Measurements from ENCODE around the gene TTC9.

TTC9 gene

DNA sequence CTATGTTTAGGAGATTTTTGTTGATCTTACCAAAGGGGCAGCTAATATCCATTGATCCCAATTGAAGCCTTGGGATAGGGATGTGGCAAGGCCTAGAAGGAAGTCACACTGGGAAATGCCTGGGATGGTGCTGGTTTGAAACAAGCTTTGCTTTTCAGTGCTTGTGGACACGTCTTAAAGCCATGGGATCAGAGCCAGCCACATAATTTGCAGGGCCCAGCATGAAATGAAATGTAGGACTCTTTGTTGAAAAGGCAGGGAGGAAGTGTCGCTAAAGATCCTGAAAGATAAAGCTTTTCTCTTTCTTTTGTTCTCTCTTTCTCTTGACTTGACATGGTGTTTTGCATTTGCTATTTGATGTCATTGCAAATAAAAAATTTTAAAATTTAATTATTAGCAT, 5.0 kb downstream of the TTC9 start:
- no peak for DNase-seq

DNA sequence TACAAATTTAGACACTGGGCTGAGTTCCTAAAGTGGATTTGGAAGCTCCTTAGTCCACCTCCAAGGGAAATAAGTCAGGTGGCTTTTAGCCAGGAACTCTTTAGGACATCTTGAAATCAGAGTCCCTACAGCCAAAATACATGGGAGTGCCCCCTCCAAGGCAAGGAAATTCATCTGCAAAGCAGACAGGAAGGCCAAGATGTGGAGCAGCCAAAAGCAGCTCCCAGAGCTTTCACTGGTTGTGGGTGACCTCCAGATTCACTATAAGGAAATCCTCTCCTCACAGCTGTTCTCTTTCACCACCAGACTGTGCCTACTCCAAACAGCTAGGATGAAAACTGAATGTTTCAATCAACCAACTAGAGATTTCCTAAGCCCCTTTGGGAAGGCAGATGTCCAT, 6.6 kb downstream of the TTC9 start:
- no peak for DNase-seq

DNA sequence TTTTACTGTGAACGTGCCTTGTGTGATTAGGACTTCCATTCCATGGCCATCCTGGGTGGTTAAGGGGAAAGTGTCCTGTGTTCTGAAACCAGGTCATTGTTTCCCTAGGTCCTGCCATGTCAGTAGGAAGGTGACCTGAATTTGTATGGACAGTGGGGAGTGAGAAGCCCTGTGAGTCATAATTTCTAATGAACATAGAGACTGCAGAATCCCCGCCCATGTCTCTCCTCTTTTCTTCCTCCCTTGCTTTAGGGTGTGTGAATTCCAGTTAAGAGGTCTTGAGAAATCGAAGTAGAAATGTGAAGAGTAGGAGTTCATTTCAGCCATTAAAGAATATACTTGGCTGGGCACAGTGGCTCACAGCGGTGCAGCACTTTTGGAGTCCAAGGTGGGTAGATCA, 8.1 kb downstream of the TTC9 start:
- DNase-seq = no peak

DNA sequence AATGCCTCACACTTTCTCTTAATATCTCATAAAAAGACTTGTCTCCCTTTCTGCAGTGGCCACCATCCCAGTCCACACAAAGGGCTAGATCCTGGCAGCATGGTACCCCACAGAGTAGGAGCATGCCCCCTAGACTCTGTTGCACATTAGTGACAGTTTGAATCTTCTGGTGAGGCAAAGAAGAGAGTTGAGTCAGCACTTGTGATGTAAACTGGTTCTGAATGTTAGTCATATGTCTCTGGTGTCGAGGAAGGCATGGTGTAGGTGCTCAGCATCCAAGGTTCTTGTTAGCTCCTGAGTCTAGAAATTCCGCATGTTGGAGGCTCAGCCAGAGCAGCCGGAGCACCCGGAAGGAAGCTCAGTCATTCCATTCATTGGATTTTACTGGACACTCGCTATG, 9.8 kb downstream of the TTC9 start:
- no peak for DNase-seq

DNA sequence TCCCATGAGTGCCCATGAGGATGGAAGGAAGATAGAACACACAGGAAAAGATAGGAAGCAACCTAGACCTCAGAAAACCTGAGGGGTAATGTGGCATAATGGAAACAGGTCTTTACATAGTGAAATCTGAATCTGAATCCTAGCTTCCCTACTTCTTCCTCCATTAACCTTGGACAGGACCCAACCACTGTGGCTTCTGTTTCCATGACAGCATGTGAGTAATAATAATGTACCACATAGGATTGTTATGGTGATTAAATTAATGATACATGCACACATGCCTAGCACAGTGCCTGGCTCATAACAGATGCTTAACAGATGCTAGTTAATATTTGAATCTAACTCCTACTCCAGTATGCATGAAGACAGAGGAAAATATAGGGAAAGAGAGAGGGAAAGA, 11.2 kb downstream of the TTC9 start:
- DNase-seq = no peak

DNA sequence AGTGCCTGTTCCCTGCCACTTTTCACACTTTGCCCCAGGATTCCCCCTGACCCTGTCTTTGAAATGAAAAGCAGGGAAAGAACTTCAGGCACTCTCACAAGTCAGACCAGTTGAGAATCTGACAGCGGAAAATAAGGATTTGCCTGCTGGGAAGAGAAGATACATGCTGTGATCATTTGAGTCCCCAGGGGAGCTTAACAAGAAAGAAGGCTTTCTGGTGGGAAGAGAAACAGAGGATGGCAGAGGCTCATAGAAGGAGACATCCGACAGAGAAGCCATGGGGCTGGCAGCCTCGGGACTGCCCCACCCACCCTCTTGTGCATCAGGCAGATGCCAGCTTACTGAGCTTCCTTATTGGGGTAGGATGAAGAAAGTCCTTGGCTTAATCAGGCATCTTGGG, 11.9 kb downstream of the TTC9 start:
- no peak for DNase-seq

DNA sequence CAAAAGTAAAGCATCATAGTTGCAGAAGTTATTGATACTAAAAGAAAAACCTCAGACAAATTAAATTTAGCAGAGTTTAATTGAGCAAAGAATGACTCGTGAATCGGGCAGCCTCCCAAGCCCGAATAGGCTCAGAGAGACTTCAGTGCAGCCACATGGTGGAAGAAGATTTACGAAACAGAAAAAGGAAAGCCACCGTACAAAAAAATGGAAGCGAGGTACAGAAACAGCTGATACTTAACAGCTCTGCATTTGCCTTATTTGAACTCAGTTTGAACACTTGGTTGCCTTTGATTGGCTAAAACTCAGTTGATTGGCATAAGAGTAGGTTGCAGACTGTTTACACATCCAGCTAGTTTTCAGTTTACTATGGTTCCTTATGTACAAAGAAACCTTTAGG, 12.9 kb downstream of the TTC9 start:
- no peak for DNase-seq

DNA sequence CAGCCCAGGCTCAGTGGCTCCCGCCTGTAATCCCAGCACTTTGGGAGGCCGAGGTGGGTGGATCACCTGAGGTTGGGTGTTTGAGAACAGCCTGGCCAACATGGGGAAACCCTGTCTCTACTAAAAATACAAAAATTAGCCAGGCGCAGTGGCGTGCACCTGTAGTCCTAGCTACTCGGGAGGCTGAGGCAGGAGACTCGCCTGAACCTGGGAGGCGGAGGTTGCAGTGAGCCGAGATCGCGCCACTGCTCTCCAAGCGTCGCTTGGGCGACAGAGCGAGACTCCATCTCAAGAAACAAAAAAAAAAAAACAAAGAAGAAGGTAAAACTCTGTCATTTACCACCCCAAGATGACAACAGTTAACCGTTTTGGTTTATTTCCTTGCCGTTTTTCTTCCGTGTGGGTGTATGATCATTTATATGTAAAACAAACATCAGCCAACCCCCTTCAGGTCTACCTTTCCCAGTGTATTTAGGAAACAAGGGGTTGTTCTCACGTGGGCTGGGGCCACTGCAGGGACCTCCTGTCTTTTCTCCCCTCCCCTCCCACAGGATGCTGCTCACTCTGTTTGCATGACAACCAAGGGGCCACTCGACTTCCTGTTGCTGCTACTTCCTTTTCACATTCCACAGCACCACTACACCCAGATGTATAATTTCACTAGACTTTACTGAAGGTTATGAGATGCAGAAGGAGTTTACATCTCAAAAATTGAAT, 13.6 kb downstream of the TTC9 start:
- DNase-seq = no peak

DNA sequence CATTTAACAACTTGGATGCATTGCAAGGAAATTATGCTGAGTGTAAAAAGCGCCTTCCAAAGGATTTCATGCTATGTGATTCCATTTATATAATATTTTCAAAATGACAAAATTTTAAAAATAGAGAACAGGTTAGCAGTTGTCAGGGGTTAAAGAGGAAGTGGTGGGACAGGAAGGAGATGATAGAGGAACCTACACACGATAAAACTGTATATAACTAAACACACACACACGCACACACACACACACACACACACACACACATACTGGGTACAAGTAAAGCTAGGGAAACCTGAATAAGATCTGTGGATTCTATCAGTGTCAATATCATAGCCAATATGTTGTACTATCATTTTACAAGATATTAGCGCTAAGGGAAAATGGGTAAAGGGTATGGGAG, 17.2 kb downstream of the TTC9 start:
- no peak for DNase-seq

DNA sequence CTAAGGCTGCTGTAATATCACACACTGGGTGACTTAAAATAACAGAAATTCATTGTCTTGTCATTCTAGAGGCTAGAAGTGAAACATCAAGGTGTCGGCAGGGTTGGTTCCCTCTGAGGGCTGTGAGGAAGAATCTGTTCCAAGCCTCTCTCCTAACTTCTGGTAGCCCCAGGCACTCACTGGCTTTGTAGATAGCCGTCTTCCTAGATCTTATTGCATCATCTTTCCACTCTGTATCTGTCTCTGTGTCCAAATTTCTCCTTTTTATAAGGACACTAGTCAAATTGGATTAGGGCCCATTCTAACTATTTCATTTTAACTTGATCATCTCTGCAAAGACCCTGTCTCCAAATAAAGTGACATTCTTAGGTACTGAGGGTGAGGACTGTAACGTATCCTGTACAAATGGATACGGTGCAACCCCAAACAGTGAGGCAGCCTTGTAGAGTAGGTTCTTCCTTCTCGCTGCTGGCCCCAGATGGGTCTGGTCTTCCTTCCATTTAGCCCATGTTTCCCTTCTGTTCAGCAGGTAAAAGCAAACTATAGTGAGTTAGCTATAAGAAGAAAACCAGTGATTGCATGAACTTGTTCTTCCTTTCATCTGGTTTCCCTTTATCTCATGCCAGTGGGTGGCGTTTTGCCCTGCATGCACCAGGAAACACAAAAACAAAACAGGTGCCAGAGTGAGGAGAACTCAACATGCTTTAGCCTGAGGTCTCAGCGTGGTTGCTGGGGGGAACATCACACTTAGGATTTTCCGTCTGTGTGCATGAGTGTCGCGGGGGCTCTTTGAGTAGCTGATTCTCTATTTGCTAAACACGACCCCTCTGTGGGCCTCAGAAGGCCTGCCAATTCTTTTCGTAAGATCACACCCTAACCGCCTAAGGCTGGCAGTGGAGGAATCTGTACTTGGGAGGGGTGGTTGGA, 19.5 kb downstream of the TTC9 start:
- DNase-seq = peak; percentile 20

DNA sequence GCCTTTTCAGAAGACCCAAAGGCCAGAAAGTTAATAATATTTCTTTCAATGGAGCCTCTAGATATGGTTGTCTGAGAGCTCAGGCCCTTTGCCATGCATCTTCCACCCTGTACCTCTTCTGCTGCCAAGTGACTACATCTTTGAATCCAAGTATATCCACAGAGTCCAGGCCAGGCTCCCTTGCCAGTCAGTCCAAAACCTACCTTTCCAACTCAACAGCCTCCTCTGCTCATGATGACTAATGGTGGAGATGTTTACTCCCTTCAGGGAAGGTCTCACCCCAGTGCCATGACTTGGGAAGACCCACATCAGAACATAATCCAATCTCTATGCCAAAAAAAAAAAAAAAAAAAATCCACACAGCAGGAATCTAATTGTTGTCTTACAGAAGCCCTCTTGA, 20.4 kb downstream of the TTC9 start:
- no peak for DNase-seq

DNA sequence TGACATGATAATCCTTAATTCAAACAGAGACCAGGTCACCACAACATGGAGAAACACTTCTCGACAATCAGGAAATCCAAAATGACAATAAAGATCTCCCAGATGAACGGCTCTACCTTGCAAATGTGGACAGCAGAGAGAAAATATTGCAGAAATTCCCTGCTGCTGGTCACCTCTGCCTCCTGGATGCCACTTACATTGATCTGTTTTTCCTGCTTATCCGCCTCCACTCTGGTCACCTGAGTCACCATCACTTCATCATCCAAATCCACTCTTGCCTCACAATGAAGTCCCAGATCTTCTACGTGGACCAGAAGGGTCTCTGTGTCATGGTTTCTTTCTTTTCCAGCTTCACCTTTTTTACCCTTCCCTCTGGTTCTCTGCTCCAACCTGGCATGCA, 21.1 kb downstream of the TTC9 start:
- DNase-seq = no peak

DNA sequence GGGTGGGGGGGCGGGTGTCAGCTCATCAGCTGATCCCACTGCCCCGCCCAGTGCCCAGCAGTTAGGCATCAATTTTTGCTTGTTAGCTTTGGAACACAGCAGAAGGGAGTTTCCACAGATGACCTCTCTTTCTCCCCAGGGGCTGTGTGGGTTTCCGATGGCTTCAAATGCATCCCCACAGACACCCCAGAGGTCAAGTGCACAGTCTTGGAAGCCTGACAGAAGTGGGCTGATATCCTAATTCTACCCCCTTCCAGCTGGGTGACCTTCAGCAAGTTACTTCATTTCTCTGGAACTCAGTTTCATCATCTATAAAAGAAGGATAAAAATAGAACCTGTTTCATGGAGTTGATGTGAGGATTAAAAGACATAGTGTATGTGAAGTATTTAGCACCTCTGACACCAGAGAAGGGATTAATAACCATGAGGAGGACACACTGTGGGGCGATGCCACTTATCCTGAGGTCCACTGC, 22.0 kb downstream of the TTC9 start:
- DNase-seq = no peak

DNA sequence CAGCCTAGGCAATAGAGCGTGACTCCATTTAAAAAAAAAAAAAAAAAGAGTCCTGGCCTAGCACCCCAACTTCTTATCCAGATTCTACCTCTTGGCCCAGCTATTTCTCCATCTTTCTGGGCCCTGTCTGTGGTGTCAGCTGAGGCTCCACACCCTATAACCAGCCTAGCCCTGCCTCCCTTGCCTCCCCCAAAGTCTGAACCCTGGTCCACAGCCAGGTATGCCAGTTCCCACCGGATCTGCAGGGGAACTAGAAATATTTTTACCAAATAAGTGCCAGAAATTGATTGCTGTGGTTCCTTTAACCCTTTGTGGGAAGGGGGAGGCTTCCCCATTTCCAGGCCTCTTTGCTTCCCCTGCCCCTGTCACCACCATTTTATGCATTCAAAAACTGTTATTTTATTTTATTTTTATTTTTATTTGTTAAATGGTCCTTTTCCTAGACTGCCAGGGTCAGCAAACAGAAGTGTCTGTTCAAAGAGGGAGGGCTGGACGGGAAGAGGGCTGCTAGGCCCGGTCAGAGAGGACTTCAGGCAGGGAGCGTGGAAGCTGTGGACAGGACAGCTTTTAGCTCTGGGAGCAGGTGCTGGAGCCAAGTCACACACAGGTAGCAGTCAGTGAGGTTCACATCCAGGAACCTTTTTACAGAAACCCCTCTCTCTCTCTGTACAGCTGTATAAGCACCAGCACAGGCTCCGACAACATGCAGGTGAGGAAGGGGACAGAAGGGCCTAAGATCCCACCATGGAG, 23.2 kb downstream of the TTC9 start:
- no peak for DNase-seq

DNA sequence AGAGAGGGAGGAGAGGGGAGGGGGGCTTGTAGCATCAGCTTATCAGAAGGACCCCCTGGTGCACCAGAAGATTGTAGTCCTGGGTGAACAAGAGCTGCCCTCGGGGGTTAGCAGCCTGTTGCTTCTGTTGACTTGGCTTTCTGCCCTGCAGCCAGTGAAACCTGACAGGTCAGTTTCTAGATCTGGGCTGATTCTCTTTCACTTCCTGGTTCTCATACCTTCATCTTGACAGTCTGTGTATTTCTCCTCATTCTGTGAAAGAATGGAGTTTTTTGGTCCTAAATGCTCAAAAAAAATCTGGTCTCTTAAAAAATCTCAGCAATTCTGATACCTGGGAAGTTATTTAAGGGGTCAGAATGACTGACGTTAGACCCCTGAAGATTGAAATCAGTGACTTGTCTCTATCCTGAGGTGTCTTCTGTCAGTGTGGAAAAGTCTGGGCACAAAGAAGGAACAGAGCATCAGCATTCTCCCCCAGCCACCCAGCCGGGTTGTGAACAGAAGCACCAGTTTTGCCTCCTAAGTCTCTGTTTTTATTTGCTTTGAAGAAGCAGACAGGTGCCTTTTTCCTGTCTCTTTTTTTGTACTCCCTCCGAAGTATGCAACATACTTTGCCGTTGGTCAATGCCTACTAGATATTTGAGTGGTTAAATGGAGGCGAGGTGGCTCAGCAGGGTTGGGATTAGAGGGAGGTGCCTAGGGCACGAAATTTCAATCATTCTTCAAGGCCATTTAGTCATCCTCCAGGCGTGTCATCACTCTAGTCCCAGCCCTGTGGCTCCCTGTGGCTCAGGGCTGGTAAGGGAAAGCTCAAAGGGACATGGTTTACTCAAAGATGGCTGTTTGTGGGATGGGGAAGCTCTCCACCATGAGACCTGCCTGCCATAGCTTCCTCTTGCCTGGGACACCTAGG, 24.0 kb downstream of the TTC9 start:
- DNase-seq = peak; percentile 22

DNA sequence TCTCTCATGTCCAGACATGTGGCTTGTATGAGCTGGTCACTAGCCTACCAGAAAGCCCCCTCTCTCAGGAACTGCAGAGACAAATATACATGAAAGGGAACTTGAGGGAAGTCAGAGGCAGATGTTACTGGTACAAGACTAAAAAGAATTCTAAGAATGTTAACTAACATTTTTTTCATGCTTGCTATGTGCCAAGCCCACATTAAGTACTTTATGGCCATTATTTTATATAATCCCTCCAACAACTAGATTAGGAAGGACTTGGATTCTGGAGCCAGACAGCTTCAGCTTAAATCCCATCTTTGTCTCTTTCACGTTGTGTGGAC, 24.6 kb downstream of the TTC9 start:
- DNase-seq = no peak

DNA sequence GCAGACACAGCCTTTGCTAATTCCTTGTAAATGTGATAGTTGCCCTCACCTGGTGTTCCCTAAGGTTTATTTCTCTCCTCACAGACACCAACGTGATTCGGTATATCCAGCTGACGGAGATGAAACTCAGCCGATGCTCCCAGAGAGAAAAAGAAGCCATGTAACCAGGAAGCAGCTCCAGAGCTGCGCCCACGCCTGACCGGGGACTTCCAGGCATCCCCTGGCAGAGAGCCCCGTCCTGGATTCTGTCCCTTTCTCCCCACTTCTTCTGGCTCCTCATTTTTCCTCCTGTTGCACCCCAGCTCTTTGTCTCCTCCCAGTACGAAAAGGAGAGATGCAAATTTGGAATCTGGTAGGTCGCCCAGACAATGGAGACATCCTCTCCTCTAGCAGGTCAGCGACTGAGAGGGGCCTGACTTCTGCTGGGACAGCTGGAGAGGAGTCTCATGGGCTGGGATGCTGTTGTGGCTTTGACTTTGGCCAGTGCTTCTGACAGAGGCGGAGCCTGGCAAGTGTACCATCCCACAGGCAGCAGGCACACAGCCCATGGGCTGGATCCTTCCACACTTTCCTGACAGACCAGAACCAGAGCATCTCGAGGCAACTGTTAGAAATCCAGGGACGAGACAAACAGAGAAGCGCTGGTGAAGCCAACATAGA, 29.4 kb downstream of the TTC9 start:
- no peak for DNase-seq

DNA sequence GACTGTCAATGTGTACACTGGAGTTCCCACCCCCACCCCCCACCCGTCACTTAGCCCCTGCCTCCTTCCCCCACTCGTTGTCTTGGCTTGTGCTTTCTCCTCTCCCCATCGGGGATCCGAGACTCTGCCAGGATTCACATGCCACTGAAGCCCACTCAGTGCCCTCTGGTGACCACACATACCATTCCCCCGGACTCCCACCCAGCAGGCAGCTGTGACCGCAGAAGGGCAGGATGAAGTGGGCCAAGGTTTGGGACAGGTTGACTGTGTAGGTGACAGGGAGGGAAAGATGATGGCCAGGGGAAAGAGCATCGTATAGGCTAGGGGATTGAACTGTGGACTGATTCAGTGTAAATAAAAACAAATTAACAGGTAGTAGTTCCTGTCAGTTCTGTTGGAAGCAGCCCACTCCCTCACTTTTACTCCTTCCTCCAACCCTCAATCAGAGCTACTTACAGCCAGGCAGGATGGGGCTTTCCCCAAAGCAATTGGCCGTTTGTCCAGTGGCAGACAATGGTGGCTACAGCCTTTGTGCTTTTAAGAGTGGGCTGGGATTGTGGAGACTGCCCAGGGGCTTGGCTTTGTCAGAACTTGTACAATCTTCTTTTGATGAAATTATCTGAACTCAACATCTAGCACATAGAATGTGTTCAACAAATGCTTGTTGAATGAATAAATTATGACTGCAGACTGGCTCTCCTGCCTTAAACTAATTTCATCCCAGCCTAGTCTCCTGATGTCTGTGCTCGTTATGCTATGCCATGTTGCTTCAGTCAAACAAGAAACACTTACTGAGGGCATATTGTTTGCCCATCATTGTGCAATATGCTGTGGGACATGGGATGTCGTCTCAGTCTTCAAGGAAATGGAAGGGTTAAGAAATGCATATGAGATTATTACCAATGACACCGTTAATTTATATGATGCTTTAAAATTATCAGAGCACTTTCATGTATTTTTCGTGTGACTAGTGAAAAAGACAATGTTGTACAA, 30.2 kb downstream of the TTC9 start:
- DNase-seq = no peak

DNA sequence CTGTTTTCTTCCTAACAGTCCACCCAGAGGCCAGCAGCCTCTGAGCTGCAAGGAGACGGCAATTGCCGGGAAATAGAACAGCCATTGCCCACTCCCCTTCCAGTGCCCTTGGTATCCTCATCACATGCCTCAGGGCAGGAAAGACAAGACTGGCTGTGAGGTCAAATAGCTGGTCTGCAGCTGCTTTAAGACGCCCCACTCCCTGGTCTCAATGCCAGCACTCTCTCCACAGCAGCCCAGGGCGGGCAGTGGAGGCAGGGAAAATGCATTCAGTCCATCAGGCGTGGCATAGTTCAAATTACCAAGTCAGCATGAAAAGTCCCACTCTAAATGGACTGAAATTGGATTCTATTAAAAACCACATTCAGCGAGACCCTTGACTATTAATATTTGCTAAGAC, 35.6 kb downstream of the TTC9 start:
- DNase-seq = no peak

DNA sequence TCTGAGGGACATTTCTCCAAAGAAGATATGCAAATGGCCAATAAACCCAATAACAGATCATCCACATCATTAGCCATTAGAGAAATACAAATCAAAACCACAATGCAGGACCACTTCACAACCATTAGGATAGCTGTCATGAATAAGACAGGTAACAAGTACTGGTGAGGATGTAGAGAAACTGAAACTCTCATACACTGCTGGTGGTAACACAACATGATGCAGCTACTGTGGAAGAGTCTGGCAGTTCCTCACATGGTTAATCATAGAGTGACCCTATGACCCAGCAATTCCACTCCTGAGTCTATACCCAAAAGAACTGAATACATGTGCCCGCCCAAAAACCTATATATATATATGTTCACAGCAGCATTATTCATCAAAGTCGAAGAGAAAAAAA, 39.0 kb downstream of the TTC9 start:
- DNase-seq = no peak

DNA sequence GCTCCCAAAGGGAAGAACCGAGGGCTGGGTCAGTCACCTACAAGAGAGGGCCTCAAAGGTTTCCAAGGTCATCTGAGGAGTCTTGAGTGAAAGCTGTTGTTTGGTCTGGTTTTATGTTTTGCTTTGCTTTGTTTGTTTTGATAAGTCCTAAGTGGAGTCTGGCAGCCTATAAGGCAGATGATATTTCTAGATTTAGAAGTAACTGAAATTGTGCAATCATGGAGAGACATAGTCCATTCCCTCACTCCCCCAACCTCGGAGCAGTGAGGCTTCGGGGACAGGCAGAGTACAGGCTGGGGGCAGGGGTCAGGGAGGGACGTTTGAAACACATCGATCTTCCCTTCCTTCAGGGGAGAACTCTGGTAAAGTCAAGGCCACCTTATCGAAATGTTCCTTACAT, 42.3 kb downstream of the TTC9 start:
- no peak for DNase-seq

Measured in NCI-H2107 (cell line).